Left lobe of liver (tissue), 2 donors: Measurements from ENCODE around the gene MIDN. TPM values are rescaled to one million over a fixed set of nuclear protein-coding genes. Genes with fewer than 3 reads are reported as not detected.

Experiments
- ATAC-seq: fragments of 200-7000 bp; cut with Tn5 transposase; one replicate; pipeline ENCODE4 v1.9.1; 2020; ENCODE audit warnings: mild to moderate bottlenecking, moderate library complexity
- DNase-seq: peaks from one replicate; pipeline ENCODE4 v3.0.0-alpha.2; 2020; ENCODE audit warnings: low spot score
- total RNA-seq: library from RNA; stranded (reverse); gene quantifications from one replicate; pipeline ENCODE4 v1.2.1, GENCODE V29; 2021
- donor health status: DM: no; HTN: no; CAD: no; lungs with moderate emphysema.
- donor health status: DM: no; HTN: yes; CAD: no.

The MIDN gene
- total RNA-seq, 1 donor from 2014 or later, result 51.7 TPM

DNA sequence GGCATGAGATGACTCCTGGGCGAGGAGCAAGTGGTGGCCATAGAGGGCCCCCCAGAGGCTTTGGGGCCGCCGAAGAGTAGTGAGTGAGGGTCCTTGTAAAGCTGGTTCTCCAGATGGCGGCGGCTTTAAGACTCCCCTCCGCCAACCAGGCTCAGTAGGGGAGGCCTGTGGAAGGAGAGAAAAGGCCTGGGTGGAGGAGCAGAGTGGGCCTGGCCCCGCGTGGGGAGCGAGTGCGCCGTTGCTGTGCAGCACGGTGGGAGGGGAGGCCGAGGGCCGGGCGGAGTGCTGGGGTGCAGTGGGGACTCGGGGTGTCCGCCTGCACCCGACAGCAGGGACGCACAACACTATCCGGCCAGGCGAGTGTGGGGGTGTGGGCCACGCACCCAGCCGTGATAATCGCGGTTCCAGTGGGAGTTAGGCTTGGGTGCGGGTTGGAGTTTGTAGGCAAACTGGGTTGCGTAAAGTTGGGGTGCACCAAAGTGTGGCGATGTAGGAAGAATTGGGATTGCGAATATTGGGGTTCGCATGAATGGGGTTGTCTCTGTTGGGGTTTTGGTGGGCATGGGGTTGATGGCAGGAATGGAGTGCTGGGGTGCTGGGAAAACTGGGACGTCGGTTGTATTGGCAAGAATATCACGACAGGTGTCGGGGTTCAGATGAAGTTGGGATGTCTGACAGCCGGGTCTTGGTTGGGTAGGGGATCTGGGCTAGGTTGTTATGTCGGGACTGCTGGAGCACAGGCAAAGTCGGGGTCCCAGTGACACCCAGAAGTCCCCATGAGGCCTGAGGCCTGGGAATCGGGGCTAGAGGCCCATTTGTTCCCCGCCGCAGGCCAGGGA, 20.1 kb downstream of the MIDN start:
- ATAC-seq, result no peak
- DNase-seq, result peak; percentile 62

DNA sequence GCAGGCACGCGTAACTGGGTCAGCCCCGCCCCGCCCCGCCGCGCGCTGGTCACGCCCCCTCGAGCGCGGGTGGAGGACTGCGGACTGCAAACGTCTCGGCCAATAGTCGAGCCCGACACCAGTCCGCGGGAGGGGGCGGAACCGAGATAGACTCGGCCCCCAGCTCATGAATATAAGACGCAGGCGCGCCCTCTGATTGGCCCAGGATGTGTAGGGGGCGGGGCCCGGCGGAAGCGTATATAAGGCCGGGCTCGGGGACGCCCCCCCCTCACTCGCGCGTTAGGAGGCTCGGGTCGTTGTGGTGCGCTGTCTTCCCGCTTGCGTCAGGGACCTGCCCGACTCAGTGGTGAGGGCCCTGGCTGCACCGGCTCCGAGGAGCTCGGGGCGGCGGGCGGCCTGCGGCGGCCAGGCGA, 20.7 kb downstream of the MIDN start, which contains the start of gene CIRBP:
TSS of gene CIRBP (plus strand) at position 268 of the 413 bp plus-strand sequence. CDS start 1,602 bp downstream, outside the sequence.
- ATAC-seq, result peak; percentile 66

DNA sequence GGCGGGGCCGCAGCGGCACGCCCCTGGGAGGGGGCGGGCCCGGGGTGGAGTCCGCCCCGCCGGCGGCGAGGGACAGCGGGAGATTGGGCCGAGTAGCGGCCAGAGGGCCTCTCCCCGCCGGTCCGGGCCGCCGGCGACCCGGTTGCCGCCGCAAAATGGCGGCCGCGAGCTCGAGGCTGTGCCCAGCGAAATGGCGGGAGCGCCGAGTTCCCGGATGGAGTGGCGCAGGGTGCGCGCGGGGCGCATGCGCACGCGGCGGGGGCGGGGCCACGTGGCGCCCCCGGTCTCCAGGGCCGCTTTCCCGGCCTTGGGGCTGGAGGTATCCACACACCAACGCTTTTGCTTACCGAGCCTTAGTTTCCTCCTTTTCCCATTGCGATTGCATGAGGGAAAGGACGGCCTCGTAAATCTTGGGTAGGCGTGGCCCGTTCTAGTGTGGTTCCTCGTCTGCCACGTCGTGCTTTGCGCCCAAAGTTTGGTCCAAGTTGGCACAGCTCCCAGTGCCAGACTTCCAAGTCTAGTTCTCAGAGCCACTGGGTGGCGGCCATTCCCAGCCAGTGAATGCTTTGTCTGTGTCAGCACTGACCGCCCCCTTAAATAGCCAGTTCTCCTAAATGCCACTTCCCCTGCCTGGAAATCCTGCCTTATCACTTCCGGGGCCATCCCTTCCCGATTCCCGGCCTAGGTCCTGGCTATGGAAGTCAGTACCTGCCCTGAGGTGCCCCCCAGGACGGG, 21.3 kb downstream of the MIDN start:
- peak; percentile 21 for ATAC-seq
- DNase-seq, result peak; percentile 89

More for the DNA sequence above, 20.7 kb downstream of the MIDN start, which contains the start of gene CIRBP:
- DNase-seq, result peak; percentile 100

DNA sequence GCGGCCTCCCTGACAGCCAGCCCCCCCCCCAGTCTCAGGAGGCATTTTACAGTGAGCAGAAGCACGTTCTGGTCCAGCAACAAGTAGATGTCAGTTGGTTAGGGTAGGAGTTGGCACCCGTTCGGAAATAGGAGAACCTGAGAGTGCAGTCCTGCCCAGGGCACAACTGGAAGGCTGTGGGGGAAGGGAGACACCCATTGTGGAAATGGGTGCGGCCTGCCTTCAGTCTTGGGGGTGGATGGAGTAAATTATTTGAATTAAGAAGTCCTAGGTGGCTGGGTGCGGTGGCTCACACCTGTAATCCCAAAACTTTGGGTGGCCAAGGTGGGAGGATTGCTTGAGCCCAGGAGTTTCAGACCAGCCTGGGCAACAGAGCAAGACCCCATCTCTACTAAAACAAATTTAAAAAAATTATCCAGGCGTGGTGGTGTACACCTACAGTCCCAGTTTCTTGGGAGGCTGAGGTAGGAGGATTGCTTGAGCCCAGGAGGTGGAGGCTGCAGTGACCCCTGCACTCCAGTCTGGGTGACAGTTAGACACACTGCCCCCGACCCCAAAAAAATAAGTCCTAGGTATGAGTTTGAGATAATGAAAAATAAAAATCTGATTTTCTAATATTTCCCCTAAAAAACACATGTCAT, 21.9 kb downstream of the MIDN start:
- peak; percentile 56 for DNase-seq
- no peak for ATAC-seq

DNA sequence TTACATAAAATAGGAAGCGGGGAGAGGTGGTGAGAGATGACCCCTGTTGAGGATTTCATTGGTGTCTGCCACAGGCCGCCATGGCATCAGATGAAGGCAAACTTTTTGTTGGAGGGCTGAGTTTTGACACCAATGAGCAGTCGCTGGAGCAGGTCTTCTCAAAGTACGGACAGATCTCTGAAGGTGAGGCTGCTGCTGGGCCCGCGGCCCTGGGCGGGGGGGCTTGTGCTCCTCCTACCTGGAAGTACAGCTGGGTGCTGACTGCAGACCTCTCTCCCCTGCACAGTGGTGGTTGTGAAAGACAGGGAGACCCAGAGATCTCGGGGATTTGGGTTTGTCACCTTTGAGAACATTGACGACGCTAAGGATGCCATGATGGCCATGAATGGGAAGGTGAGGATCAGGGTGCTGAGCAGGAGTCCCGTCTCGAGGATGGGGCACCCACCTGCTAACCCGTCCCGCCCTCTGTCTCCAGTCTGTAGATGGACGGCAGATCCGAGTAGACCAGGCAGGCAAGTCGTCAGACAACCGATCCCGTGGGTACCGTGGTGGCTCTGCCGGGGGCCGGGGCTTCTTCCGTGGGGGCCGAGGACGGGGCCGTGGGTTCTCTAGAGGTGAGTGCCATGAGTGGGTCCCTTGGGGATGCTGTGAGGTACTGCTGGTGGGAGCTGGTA, 22.6 kb downstream of the MIDN start:
- DNase-seq (no peak), ATAC-seq (no peak)

DNA sequence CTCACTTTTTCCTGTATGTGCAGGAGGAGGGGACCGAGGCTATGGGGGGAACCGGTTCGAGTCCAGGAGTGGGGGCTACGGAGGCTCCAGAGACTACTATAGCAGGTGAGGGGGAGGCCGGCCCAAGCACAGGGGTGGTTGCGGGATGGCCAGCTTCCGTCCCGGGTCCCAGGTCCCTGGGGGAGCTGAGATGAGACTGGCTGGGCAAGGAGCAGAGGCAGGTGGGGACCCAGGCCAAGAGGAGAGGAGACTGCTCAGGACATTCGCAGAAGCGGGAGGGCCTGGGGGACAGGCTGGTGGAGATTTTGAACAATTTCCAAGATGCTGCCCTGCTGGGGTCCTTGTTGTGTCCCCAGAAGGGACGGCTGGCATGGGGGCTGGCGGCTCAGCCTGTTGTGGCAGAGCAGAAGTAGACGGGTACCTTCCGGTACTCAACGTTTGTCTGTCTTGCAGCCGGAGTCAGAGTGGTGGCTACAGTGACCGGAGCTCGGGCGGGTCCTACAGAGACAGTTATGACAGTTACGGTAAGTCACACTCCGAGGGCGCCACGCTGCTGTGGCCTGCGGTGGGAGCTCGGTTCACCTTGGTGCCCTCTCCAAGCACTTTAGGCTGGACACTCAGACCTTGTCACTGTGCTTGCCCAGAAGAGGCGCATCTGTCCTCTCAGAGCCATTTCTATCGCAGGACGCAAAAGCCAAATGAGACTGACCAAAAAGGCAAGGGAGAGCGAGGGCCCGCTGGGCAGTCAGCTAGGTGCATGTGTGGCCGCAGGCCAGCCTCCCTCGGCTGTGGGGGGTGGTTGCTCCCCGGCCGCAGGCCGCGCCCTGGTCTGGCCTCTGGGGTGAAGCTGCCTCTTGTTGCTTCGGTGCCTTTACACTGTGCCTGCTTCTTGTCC, 23.4 kb downstream of the MIDN start:
- ATAC-seq (no peak), DNase-seq (peak; percentile 65)

DNA sequence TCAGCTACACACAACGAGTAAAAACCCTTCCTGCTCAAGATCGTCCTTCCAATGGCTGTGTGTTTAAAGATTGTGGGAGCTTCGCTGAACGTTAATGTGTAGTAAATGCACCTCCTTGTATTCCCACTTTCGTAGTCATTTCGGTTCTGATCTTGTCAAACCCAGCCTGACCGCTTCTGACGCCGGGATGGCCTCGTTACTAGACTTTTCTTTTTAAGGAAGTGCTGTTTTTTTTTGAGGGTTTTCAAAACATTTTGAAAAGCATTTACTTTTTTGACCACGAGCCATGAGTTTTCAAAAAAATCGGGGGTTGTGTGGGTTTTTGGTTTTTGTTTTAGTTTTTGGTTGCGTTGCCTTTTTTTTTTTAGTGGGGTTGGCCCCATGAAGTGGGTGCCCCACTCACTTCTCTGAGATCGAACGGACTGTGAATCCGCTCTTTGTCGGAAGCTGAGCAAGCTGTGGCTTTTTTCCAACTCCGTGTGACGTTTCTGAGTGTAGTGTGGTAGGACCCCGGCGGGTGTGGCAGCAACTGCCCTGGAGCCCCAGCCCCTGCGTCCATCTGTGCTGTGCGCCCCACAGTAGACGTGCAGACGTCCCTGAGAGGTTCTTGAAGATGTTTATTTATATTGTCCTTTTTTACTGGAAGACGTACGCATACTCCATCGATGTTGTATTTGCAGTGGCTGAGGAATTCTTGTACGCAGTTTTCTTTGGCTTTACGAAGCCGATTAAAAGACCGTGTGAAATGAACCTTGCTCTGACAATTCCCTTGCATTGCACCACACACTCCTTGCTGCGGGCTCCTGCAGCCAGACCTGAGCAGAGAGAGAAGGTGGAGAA, 24.3 kb downstream of the MIDN start:
- DNase-seq, result no peak

DNA sequence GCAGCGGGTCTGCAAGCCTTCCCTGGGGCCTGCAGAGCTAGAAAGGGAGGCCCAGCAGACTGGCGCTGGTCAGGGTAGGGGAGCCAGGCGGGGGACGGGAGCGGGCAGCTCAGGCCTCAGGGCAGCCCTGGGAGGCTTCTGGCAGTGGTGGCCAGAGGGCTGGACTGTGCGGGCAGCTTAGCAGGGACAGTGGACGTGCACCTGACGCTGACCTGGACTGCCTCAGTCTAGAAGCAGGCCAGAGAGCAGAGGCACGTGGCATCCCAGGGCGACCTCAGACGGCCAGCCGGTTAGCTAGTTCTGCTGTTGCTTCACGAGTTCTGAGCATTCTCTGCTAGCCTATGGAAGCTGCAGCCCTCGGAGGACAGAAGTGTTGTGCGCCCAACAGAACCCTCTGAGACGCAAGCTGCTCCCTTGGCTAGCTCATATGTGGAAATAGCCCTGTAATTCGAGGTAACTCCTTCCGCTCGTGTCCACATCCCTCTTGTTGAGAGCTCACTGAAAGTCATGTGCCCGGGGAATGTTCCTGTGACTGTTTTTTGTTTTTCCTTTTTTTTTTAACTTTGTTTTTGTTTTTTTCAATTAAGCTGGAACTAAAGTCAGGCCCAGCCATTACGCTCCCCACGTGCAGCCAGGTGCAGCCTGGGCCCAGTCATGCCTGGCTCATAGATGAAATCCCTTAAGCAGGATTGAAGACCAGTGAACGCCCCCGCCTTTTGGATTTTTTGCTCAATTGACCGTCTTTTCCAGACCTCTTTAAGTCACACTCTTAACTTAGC, 25.1 kb downstream of the MIDN start:
- peak; percentile 16 for ATAC-seq
- DNase-seq, result peak; percentile 88

More for the DNA sequence above, 24.3 kb downstream of the MIDN start:
- no peak for ATAC-seq

DNA sequence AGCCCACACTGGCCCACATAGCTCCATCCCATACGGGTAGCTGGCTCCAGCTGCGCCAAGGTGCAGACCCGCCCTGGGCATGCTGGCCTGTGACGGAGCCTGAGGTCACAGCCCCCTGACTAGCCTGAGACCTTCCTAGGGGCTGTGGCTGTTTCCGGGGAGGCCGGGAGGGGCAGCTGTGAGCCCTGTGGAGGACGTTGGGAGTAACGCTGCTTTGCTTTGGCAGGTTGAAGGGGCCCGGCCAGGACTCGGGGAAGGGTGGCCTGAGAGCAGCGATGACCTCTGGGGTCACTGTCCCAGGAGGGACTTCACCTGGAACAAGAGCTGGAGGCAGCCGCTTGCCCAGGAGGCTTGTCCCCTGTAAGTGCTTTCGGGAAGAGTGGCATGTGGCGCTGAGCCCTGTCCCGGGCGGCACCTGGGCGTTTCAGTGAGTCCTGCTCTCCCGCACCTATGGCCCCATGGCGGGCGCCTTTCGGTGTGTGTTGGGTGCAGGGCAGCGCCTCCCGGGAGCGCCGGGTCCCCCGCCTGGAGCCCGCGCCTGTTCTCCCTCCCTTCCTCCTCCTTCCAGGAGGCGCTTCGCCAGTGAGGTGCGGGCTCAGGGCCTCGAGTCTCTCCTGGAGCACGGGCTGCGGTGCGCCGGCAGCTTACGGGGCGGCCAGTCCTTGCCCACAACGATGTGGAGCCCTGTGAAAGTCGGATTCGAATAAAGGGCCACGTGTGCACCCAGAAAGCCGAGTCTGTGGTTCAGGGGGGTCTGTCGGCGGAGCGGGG, 25.9 kb downstream of the MIDN start:
- DNase-seq (peak; percentile 59), ATAC-seq (no peak)

DNA sequence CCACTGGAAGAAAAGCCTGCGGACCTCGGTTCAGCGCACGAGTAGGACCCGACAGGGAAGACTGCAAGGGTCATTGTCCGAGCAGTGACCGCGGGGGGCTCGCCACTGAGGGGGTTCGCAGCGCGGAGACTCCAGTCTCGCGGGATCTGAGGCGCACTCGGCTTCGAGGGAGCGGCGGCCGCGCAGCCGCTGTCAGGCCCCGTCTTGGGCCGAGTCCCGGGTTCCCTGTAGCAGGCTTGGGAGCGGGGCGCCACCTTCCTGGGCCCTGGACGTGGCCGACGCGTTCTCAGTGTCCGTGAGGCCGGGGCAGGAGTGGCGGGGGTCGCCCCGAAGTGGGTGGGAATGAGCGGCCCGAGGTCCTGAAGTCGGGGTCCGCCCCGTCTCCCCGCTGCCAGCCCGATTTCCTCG, 26.5 kb downstream of the MIDN start:
- ATAC-seq (peak; percentile 3), DNase-seq (no peak)

DNA sequence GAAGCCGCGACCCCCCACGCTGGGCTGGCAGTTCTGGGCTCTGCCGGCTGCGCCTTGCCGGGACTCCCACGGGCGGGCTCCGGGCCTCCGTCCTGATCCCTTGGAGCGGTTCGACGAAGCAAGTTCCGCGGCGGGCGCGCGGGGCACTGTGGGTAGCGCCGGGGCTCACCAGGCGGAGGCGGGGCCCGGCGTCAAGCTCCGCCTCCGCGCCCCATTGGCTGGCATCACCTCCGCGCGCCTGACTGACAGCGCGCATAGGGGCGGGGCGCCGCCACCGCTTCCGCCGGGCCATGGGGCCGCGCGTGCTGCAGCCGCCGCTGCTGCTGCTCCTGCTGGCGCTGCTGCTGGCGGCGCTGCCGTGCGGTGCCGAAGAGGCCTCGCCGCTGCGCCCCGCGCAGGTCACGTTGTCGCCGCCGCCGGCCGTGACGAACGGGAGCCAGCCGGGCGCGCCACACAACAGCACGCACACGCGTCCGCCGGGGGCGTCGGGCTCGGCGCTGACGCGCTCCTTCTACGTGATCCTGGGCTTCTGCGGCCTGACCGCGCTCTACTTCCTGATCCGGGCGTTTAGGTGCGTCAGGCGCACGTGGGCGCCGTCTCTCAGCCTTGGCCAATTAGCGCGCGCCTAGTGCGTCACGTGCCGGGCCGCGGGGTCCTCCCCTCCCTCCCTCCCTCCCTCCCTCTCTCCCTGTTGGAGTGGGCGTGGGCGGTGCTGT, 27.0 kb downstream of the MIDN start, which contains the start of gene FAM174C:
TSS of gene FAM174C (plus strand) at position 271 of the 716 bp plus-strand sequence. CDS start at position 291, 20 bp downstream.
- peak; percentile 96 for DNase-seq
- peak; percentile 76 for ATAC-seq

DNA sequence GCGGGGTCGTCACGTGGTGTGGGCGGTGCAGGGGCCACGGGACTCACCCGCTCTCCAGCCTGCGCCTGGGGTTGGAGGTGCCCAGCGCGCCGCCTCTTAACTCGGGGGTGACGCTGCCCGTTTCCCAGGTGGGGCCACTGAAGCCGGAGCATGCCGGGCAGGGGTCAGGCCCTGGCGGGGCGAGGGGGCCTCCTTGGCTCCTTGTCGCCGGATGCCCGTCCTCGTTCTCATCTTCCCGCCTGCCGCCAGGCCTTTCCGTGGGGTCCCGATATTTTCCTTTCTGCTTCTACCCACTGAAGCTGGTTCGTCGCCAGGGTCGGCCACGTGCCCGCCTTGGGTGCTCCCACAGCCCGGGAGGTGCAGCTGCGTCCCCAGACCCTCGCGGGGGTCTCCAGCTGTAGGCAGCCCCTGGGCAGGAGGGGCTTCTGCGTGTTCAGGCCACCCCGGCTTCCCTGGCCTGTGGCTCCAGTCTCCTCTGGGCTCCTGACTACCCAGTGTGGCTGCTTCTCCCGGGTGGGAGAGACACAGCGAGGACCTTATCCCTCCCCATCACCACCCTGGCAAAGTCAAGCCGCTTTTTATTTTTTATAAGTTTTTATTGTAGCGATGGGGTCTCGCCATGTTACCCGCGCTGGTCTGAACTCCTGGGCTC, 27.7 kb downstream of the MIDN start:
- ATAC-seq, result no peak
- no peak for DNase-seq

DNA sequence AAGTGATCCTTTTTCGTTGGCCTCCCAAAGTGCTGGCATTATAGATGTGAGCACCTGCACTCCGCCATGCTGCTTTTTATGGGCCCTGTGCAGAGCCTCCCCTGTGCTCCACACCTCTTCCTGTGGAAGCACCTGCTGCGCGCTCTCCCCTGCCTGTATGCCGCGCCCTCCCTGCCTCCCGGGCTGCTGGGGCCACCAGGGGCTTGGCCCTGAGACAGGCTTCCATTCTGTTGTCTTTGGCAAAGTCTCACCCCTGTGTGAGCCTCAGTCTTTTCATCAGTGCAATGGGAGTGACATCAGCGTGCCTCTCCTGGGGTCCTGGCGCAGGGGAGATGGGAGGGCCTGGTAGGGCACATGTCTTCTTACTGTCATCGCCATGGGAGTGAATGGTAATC, 28.2 kb downstream of the MIDN start:
- ATAC-seq, result no peak
- no peak for DNase-seq

DNA sequence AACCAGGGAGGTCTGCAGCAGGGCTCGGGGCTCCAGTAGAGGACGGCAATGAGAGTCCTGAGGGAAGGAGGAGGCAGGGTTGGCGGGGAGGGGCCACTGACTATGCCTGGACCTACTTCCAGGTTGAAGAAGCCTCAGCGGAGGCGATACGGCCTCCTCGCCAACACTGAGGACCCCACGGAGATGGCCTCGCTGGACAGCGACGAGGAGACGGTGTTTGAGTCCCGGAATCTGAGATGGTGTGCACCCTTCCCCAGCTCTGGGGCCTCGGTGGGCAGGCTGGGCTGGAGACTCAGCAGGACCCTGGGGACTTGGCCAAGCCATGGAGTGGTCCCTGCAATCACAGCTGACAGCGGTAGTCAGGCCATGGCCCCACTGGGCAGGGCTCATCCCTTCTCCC, 28.7 kb downstream of the MIDN start:
- DNase-seq, result no peak
- ATAC-seq, result no peak

DNA sequence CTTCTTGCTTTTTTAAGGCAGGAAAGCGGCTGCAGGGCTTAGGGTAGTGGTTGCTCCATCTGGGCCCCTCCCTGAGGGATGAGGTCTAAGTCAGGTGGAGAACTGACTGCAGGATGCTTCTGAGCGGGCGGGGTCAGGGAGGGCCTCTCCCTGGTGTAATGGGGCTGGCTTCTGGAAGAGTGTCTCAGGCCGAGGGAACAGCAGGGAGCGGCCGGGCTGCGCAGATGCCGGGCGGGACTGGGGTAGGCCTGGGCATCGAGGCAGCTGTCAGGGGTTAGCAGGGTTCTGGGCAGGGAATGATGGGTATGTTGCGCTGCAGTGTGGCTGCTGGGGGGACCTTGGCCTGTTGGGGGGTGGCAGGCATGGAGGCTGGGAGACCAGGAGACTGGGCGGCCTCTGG, 29.7 kb downstream of the MIDN start:
- DNase-seq (no peak), ATAC-seq (no peak)
